Stimulated activated CD8-positive, alpha-beta memory T cell treated with anti-CD3 and anti-CD28 coated beads, Interleukin-15, amount 100 ng/mL, for 1 hour (primary cell): ENCODE results near the gene KLRF1.
A peak's percentile ranks its signal among the peaks of the same experiment; 100 is the strongest.

ENCODE experiments used
- DNase-seq: peaks from one replicate; pipeline ENCODE4 v3.0.0-alpha.2; 2020; ENCODE audit warnings: low read depth

Gene KLRF1

DNA sequence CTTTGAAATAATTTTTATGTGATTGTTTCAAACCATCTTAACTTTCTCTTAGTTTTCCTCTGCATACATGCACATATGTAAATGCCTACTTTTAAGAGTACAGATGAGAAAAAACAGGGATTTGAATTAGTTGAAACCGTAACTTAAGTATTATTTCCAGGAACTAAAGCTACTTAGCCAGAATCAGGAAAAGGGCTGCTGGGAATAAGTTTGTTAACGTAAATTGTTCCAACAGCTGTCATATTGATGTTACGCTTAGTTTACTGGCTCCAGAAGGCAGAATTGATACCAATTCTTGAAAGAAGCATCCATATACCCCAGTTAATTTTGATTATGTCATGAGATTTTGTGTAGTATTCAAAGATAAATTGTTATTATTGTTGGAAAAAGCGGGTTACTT, 17.9 kb upstream of the KLRF1 start:
- DNase-seq = no peak

DNA sequence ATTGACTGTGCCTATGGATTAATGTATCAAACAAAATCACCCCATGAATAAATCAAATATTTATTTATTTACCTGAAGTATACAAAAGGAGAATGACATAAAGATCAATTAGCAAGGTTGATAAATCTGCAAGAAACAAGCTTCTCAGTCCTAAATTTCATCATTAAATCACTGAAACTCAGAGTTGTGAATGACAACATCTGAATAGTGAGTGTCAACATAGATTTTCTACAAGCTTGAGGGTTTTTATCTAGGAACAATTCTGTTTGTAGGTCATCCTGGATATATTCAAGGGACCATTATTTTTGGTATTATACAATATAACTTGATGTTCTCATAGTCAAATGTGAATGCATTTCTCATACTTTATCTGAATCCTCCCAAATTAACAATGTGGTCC, 17.4 kb upstream of the KLRF1 start:
- no peak for DNase-seq

DNA sequence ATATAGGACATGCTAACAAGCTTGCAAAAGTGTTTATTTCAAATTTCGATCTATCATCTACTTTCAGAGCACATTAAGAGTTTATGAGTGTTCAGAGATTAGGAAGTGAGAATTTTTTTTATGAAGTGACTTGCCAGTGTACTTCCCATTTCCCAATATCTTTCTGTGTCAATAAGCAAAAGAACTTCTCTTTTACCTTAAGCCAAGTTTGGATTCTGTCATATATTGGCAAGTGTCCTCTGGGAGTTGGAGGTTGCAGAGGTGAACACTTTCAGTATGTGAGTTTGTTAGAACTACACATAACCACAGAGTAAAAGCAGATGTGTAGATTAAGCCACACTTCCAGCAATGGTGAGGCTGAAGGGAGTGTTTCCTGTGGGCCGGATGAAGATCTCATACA, 16.6 kb upstream of the KLRF1 start:
- DNase-seq = no peak

DNA sequence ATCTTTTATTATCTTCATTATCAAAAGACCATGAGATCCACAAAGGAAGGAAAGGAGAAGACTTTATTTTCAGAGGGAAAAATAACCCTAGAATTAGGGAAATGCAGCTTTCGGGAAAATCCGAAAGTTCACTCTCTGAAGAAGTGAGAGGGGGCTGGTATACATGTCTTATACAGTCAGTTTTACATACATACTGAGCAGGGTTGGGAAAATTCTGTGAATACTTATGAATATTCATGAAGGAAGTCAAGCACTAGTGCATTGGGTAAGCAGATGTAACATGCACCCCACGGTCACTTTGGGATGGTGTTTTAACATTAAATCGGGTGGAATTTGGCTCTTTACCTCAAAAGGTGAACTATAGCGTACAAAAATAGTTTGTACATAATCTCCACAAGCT, 15.7 kb upstream of the KLRF1 start:
- no peak for DNase-seq

DNA sequence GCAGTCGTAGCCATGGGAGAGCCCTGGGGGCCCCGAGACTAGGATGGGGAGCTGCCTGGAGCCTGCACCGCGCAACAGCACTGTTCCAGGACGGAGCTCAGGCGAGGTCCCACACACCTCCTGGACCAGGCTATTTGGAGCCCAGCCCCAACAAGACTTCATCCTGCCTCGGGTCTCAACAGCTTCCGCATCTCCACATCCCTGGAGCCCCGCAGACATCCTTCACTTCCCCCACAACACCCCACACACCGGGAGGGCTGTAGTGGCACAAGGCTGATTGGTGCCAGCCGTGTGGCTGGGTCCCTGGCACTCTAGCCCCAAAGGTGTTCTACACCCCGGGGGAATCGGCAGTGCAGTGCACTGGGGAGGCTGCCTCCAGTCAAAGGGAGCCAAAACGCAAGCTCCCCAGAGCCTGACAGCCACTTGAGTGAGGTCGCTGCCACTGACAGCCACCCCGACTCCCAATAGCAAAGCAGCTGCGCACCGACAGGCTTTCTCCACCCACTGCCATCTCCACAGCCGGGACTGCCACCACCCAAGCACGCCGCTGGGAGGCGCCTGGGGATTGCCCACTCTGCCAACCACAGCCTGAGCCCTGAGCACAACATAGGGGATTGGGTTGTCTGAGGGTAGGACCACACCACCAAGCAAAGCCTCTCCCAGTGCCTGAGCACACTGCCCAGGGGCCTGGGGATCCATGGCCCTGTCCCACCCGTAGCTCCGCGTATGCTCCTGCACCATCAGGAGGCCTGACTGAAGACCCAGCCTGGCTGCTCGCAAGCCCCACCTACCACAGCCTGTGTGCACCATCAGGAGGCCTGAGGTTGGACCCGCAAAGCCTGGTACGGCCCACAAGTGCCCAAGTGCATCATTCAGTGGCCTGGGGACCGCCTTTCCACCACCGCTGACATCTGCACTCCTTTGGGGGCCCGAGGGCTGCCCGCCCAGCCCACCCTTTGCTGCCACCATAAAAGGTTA, 13.2 kb upstream of the KLRF1 start:
- DNase-seq = peak; percentile 89

DNA sequence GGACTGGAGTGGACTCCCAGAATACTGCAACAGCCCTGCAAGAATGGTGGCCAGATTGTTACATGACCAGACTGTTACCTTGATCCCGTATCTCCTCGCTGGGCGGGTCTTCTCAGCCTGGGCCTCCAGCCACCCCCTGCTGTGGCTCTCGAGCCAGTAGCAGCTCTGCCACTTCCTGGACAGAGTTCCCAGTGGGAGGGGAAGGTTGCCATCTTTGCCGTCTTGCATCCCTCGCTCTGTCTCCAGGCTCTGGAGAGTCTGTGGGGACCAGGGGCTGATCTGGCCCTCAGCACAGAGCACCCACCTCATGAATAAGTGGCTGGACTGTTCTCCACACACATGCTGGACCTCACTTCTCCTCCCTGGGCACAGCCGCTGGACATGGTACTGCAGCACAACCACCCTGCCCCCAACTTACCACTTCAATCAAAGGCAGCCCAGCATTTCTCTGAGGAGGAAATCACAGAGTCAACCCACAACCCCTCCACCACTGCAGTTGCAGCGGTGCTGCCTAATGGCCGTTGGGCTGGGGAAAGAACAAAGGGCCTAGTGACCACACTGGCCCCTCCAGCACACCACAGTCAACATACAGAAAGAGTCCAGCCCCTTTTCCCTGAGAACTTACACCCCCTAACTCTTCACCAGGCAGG, 6.9 kb upstream of the KLRF1 start:
- no peak for DNase-seq

DNA sequence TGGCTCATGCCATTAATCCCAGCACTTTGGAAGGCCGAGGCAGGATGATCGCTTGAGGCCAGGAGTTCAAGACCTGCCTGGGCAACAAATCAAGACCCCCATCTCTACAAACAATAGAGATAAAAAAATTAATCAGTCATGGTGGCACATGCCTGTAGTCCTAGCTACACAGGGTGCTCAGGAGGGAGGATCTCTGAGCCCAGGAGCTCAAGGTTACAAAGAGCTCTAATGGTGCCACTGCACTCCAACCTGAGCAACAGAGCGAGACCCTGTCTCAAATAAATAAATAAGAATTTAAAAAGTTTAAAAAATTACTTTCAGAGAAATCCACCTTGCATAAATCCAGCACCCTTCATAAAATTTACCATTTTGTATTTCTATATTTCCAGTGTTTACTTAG, 2.2 kb downstream of the KLRF1 start:
- DNase-seq = no peak

DNA sequence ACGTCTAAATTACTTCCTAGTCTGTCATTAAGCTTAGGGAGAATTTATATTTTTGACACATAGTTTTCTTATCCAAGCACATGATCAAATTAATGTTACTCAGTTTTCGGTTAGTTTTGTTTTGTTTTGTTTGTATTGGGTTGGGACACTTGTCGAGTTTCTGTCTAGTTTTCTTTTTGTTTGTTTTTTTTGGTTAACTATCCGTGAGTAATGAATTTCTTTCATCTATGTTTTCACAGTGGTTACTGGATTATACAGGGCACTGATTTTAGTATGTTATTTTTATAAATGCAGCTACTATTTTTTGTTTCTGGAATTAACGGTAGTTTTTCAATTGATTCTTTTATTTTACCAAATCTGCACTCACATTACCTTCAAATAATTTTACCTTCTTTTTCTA, 2.7 kb downstream of the KLRF1 start:
- DNase-seq = no peak

DNA sequence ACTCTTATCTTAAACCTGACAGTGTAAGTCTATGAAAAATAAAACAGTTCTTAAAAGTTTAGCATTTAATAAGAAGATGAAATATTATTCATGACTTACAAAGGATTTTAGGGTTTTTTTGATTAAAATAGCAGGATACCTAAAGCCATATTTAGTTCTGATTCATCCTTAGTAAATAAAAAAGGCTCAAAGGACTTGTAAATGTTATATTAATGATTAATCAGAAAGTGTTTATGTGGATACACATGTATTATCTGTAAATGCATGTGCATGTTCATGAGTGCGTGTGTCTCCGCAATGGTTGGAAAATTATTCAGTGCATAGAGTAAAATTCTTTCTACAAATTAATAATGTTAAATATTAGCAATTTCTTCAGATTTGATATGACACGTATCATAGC, 4.4 kb downstream of the KLRF1 start:
- no peak for DNase-seq

DNA sequence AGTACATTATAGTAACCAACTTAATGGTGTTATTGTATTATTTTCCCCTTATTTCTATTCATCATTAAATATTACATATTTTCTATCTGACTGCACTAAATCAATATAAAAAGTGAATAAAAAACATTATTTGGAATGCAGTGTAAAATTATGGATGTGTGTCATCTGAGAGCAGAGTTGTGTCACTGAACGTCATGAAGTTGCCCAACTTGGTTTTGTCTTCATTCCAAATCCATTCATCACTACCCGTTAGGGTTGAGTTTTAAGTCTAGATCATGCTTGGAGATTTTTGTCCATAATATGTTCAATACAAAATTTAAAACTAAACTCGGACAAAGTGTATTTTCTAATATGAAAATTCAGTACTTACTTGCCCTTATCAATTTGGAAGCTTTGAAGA, 16.1 kb downstream of the KLRF1 start:
- DNase-seq = no peak

DNA sequence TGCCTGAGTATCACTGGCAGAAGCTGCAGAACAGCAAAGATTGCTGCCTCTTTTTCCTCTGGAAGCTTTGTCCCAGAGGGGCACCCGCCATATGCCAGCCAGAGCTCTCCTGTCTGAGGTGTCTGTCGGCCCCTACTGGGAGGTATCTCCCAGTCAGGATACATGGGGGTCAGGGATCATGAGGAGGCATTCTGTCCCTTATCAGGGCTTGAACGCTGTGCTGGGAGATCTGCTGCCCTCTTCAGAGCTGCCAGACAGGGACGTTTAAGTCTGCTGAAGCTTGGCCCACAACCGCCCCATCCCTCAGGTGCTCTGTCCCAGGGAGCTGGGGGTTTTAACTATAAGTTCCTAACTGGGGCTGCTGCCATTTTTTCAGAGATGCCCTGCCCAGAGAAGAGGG, 21.6 kb downstream of the KLRF1 start:
- no peak for DNase-seq

DNA sequence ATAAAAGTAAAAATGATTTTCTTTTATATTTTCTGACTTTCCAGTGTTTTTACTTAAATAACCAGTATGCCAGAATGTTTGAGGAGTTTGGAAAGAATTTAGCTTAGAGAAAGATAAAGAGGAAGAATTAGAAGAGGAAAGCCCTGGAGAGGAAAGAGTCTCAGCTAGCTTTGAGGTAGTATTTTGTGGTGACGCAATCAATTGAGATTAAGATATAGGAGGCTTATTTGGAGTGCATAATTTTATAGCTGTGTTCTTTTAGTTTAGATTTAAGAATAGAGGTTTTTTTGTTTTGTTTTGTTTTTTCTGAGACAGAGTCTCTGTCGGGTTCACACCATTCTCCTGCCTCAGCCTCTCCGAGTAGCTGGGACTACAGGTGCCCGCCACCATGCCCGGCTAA, 23.8 kb downstream of the KLRF1 start:
- DNase-seq = no peak

DNA sequence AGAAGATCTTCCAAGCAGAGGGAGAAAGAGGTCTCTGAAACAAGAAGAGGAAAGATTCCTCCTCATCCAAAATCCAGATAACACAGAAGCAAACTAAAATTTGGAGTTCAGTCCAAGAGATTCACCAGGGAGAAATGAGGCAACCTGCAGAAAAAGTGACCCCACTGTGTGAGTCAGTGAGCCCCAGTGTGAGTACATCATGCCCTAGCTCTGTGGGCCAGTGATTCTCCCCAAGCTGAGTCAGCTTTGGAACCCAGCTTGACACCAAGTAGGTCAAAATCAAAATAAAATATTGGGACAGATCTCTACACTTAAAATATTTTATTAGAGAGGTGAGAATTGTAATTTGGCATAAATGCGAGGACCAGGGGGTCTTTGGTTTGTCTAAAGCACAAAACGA, 24.6 kb downstream of the KLRF1 start:
- no peak for DNase-seq

DNA sequence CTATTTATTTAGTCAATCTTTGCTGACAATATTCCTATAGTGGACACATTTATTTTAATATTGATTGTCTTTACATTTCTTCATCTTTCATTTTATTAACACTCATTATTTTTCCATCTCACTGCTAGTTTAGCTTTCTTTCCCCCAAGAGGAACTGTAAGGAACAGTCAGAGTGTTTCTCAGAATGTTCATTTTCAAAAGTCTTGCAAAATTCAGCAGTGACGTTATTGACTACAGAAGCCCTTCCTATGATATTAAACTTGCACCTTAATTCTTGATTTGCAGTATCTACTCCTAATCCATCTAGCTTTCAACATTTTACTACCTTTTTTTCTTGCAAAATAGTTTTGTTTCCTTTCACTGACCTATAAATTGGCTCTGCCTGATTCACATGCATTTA, 28.9 kb downstream of the KLRF1 start:
- no peak for DNase-seq

DNA sequence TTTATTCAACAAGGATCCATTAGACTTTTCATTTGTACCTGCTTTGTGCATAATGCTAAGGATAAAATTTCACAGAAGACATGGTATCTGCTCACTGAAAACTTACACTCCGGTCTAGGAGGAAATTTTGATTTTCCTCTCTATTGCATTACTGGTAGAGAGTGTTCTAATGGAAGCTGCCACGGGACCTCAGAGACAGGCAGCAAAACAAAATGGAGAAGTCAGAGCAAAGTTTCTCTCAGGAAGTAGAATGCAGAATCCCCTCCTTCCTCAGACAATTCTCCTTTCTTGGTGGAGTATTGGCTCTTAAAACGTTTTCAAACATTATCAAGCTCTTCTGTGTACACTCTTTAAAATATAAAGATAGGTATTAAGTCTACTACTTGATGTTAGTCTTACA, 29.6 kb downstream of the KLRF1 start:
- DNase-seq = no peak

DNA sequence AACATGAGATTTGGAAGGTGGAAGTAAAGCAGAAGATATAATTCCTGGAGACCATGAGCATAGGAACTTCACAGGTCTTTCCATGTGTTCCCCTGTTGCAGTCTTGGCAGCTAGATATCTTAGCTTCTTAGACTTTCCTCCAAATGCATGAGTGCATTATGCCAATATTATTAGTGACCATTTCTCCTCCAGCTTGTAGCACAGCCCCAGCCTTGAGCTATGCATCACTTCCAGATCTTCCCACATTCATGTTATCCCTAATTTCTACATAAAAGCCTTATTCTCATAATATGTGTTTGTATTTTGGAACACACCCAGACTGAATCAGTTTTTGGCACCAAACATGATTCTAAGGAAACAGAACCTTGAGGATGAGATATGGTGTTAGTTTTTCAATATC, 30.9 kb downstream of the KLRF1 start:
- no peak for DNase-seq

DNA sequence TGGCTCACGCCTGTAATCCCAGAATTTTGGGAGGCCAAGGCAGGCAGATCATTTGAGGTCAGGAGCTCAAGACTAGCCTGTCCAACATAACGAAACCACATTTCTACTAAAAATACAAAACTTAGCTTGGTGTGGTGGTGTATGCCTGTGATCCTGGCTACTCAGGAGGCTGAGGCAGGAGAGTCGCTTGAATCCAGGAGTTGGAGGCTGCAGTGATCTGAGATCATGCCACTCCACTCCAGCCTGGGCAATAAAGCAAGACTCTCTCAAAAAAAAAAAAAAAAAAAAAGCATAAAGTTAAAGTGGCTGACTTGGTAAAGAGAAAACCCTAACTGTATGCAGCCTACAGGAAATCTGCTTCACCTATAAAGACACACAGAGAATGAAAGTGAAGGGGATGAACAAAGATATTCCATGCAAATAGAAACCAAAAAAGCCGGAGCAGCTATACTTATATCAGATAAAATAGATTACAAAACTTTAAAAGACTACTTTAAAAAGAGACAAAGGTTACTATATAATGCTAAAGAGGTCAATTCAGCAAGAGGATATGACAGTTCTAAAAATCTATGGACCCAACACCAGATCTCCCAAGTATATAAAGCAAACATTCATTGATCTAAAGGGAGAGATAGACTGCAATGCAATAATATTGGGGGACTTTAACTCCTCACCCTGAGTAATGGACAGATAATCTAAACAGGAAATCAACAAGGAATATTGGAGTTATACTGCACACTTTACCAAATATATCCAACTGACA, 37.8 kb downstream of the KLRF1 start:
- DNase-seq = no peak

DNA sequence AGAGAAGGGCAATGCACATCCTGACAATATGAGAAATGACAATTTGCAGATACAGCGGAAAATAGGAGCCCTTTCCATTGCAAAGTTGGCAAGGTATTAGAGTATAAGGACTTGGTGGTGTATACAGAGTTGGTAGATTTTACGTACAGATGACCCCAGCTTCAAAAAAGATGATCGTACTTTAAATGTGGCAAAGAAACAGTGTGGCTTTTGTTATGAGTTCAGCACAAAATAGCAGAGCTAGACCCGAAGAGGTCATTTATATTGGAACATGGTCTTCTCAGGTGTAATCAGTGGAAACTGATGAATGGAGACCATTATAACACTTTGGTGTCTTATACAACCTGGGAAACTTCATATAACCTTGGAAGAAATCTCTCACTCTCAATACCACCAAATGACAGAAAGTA, 39.6 kb downstream of the KLRF1 start:
- no peak for DNase-seq

DNA sequence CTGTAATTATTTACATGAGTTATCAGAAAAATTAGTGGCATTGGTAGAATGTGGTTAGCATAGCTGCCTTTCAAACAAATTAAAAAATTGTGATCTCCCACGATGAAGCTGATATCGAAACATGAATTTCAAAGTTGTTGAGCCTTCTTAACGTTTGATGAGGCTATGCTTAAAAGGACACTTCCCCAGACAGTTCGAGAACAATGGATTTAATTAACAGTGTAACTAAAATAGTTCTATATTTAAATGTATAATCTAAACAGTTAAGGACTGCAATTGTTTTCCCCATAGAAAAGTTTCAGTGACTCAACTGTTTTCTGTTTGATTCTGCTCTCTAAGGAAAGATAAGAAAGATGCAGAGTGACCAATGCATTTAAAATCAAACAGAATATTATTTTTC, 40.2 kb downstream of the KLRF1 start:
- DNase-seq = no peak

DNA sequence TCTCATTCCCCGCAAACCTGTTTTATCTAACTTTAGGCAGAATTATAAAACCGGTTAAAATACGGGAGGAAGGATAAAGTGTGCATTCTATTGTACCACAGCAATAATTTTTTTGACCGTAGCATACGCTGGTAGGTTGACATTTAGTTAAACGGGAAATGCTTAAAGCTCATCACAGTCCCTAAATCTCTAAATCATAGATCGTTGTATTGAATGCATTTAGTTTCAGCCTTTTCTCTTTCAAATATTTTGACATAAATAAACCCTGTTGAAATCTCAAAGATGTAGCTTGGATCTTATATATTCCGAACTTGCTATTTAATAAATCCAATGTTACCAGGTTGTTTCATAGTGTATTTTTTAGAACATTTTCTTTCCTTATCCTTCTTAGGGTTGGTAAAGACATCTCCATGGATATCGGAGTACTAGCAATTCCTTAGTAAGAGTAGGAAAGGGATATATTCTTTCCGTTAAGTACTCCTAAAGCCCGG, 41.1 kb downstream of the KLRF1 start:
- DNase-seq = no peak

DNA sequence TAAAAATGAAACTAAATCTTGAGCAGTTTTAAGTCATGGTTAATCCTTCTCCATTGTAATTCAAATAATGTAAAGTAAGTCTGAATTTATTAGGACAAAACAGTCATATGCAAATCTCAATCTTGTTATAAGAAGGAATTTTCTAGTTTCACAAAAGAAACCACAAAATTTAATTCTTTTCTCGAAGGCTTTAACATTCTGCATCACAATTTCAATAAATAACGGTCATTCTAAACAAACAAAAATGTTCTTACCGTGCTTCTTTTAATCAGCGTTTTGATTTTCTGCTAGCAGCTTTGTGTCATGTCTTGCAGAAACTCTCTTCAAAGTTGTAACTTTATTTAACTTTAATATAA, 41.6 kb downstream of the KLRF1 start:
- no peak for DNase-seq

DNA sequence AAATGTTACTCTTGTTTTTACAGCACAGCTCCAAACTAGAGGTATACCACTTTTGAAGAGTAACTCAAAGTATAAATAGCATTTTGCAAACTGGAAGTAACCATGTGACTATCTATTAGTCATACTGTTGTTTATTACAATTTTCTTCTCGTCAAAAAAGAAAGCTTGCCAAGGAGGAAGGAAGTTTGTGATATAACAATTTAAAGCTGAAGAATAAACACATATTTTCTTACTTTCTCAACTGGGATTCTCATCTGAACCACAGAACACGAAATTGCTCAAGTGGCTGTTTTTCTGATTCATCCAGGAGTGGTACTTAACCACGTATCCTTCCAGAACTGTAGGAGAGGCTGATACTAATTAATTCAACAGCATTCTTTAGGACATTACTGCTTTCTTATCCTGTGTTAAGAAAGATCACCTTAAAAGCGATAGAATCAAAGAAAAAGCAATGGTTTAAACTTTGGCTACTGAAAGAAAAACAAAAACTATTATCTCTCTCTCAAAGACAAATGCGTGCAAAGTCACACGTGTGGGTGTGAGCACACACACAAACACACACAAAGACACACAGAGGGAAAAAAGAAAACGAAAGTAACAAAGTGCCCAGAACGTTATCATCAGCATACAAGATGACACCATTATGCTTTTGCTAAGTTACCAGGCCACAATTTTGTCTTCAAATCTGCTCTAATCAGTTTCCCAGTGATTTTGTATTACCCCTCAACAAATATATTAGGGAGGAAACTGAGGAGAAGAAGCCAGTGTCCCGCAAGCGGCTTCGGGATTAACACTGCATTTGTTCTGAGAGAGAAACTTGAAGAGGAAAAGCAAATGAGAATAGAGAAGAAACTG, 42.3 kb downstream of the KLRF1 start, which contains the start of gene CLEC2B:
Gene CLEC2B, minus strand, starts transcription at position 48 of the 855 bp plus-strand sequence.
- DNase-seq = no peak
